ENCODE data around the gene GPR142.

Gene GPR142

GRCh38 chr17:74344658-74345057 lies 22.6 kb upstream of the GPR142 start:
- DNase-seq (ENCODE audit: low read depth), result no peak

GRCh38 chr17:74345433-74346241 lies 21.7 kb upstream of the GPR142 start:
- DNase-seq (ENCODE audit: low read depth), result no peak

GRCh38 chr17:74347646-74348045 lies 19.7 kb upstream of the GPR142 start:
- DNase-seq (ENCODE audit: low read depth), result no peak

GRCh38 chr17:74349120-74349519 lies 18.2 kb upstream of the GPR142 start:
- no peak for DNase-seq (ENCODE audit: low read depth)

- no peak for DNase-seq (ENCODE audit: low read depth)
Observed at GRCh38 chr17:74350486-74350885, 16.8 kb upstream of the GPR142 start.

GRCh38 chr17:74351552-74352210 lies 15.6 kb upstream of the GPR142 start:
- DNase-seq (ENCODE audit: low read depth), result no peak

- DNase-seq (ENCODE audit: low read depth), result no peak
Observed at GRCh38 chr17:74353446-74354060, 13.8 kb upstream of the GPR142 start.

- peak; percentile 4 for DNase-seq (ENCODE audit: low read depth)
Observed at GRCh38 chr17:74354123-74354522, 13.2 kb upstream of the GPR142 start.

GRCh38 chr17:74354561-74354960 lies 12.7 kb upstream of the GPR142 start:
- no peak for DNase-seq (ENCODE audit: low read depth)

- DNase-seq (ENCODE audit: low read depth), result no peak
Observed at GRCh38 chr17:74355065-74355464, 12.2 kb upstream of the GPR142 start.

GRCh38 chr17:74356646-74357465 lies 10.4 kb upstream of the GPR142 start:
- DNase-seq (ENCODE audit: low read depth), result no peak

- DNase-seq (ENCODE audit: low read depth), result no peak
Observed at GRCh38 chr17:74357466-74357809, 9.9 kb upstream of the GPR142 start.

GRCh38 chr17:74358697-74359096 lies 8.6 kb upstream of the GPR142 start:
- no peak for DNase-seq (ENCODE audit: low read depth)

GRCh38 chr17:74359916-74360315 lies 7.4 kb upstream of the GPR142 start:
- no peak for DNase-seq (ENCODE audit: low read depth)

- no peak for DNase-seq (ENCODE audit: low read depth)
Observed at GRCh38 chr17:74360899-74361229, 6.4 kb upstream of the GPR142 start.

GRCh38 chr17:74361230-74362068 lies 5.9 kb upstream of the GPR142 start, which contains the start of gene BTBD17:
Gene BTBD17, minus strand, starts transcription at chr17:74361868. Its CDS starts 49 bp downstream, at chr17:74361819.
- DNase-seq (ENCODE audit: low read depth), result no peak

- no peak for DNase-seq (ENCODE audit: low read depth)
Observed at GRCh38 chr17:74362069-74362405, 5.3 kb upstream of the GPR142 start.

GRCh38 chr17:74362810-74363498 lies 4.4 kb upstream of the GPR142 start:
- DNase-seq (ENCODE audit: low read depth), result no peak

GRCh38 chr17:74368341-74369081 lies 1.2 kb downstream of the GPR142 start:
- DNase-seq (ENCODE audit: low read depth), result peak; percentile 55

GRCh38 chr17:74369221-74369620 lies 1.9 kb downstream of the GPR142 start:
- DNase-seq (ENCODE audit: low read depth), result peak; percentile 39
